Endothelial cell of umbilical vein (primary cell): ENCODE measurements around the gene SLC49A3.

Experiments used
- CTCF ChIP-seq, 2 donors: IDR thresholded peaks; 1 replicate in 1 of 2; 2 replicates in 1 of 2; pipeline ENCODE4 v1.5.1; 2011; ENCODE audit warnings: low read length in 2 of 2, mild to moderate bottlenecking in 2 of 2, moderate library complexity in 2 of 2, control low read depth in 1 of 2, inconsistent platforms in 1 of 2, low read depth in 1 of 2; ENCODE audit not compliant: insufficient read depth in 1 of 2; ENCODE audit errors: extremely low read depth in 1 of 2
- EZH2 ChIP-seq: IDR thresholded peaks from 2 replicates; pipeline ENCODE4 v1.6.1; 2012; ENCODE audit warnings: borderline replicate concordance, low read depth, mild to moderate bottlenecking, moderate library complexity, low read length, inconsistent platforms; ENCODE audit not compliant: severe bottlenecking
- FOS ChIP-seq: IDR thresholded peaks from 2 replicates; pipeline ENCODE4 v1.6.1; 2011; ENCODE audit warnings: mild to moderate bottlenecking, low read length, moderate library complexity, borderline replicate concordance; ENCODE audit not compliant: insufficient read depth
- JUN ChIP-seq: IDR thresholded peaks from 2 replicates; pipeline ENCODE4 v1.6.1; 2011; ENCODE audit warnings: borderline replicate concordance, low read depth; ENCODE audit not compliant: insufficient read length, insufficient read depth
- POLR2A ChIP-seq: IDR thresholded peaks from 2 replicates; pipeline ENCODE4 v1.6.1; 2012; ENCODE audit warnings: low read depth, mild to moderate bottlenecking, control low read depth, low read length
- POLR2AphosphoS5 ChIP-seq: IDR thresholded peaks from 2 replicates; pipeline ENCODE4 v1.6.1; 2012; ENCODE audit warnings: low read depth, mild to moderate bottlenecking, control low read depth, low read length, moderate library complexity; ENCODE audit not compliant: insufficient read depth

DNA sequence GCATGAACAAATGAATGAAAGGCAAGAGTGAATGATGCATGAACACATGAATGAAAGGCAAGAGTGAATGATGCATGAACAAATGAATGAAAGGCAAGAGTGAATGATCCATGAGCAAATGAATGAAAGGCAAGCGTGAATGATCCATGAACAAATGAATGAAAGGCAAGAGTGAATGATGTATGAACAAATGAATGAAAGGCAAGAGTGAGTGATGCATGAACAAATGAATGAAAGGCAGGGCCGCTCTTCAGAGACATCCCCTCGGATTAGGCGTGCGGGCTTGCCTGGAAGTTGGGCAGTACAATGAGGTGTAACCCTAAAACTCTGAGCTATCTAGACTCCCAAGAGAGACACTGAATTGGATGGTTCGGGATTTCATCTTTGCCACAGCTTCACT is 20.4 kb upstream of the SLC49A3 start:
- TF ChIP-seq CTCF (IDR thresholded peaks at IDR 0.05; ENCODE audit: extremely low read depth in 1 of 2, insufficient read depth in 1 of 2, low read depth in 1 of 2, low read length in 2 of 2) (no peak), POLR2AphosphoS5 (no peak), POLR2A (no peak), JUN (no peak), FOS (no peak), EZH2 (no peak)
